Measurements from ENCODE around the gene DCLK1. TPM values are rescaled to one million over a fixed set of nuclear protein-coding genes. Genes with fewer than 3 reads are reported as not detected.

Gene DCLK1
- total RNA-seq, 1 donor from 2014 or later = 22.4 TPM

DNA sequence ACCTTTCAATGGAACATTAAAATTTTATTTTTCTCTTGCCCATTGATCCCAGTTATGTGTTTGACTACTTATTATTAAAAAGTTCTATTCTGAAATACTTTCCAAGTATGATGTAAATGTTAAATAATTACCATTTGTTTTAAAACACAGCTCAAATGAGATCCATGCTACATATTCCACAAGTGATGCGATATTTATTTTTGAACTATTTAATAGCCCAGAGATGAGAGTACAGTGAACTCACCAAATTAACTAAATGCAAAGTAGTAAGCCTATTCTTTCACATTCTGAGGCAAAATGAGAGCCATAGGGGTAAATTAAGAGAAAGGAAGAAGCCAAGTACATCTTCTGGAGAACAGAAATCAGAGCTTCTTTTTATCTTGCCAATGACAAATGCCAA lies 1.2 kb upstream of the DCLK1 start:
- H3K9me3 Mint-ChIP-seq = no peaks in the 10 kb centered on the region
- no peak for DNase-seq (ENCODE audit: low read depth, low spot score)
- no peak overlapping the region for H3K27ac Mint-ChIP-seq (ENCODE audit: unreplicated experiment)
- no peaks in the 10 kb centered on the region for H3K36me3 Mint-ChIP-seq (ENCODE audit: low read depth)
- peaks cover 9% of the 10 kb centered on the region for H3K4me1 Mint-ChIP-seq
- H3K4me3 Mint-ChIP-seq = peak overlapping the region; percentile 75
- peaks cover 50% of the 10 kb centered on the region for H3K27me3 Mint-ChIP-seq (ENCODE audit: low read depth)
- TF ChIP-seq CTCF (conservative IDR thresholded peaks at IDR 0.05) = no peak

GRCh38 chr13:36131931-36132297 lies 732 bp upstream of the DCLK1 start:
- Mint-ChIP-seq H3K36me3 (ENCODE audit: low read depth) (no peaks in the 10 kb centered on the region), H3K4me1 (peaks cover 9% of the 10 kb centered on the region), H3K27ac (ENCODE audit: unreplicated experiment) (no peak overlapping the region), H3K9me3 (no peaks in the 10 kb centered on the region), H3K4me3 (peak overlapping the region; percentile 83), H3K27me3 (ENCODE audit: low read depth) (peaks cover 50% of the 10 kb centered on the region)
- no peak for TF ChIP-seq CTCF (conservative IDR thresholded peaks at IDR 0.05)
- DNase-seq (ENCODE audit: low read depth, low spot score) = no peak

GRCh38 chr13:36130552-36131221 lies 495 bp downstream of the DCLK1 start:
- peak overlapping the region; percentile 96 for H3K4me3 Mint-ChIP-seq
- H3K27me3 Mint-ChIP-seq (ENCODE audit: low read depth) = peaks cover 50% of the 10 kb centered on the region
- H3K9me3 Mint-ChIP-seq = no peaks in the 10 kb centered on the region
- no peaks in the 10 kb centered on the region for H3K36me3 Mint-ChIP-seq (ENCODE audit: low read depth)
- H3K27ac Mint-ChIP-seq (ENCODE audit: unreplicated experiment) = peak overlapping the region; percentile 70
- no peak for TF ChIP-seq CTCF (conservative IDR thresholded peaks at IDR 0.05)
- DNase-seq (ENCODE audit: low read depth, low spot score) = peak; percentile 25
- peaks cover 9% of the 10 kb centered on the region for H3K4me1 Mint-ChIP-seq

DNA sequence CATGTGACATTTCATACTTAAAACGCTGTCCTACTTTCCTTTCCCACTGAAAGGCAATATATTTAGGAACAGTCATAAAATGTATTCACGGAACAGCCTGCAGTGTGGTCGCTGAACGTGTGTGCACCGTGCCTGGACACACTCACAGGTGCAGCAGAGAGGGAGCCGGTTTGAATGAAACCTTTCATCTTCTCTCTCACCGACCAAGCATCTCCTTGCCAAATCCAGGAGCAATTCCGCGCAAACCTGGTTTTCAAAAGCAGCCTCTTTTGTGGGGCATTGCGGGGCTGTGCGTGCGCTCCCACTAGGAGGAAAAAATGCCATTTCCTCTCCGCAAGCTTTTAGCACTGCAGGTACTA lies 1.0 kb downstream of the DCLK1 start:
- H3K4me1 Mint-ChIP-seq = peaks cover 9% of the 10 kb centered on the region
- no peak for TF ChIP-seq CTCF (conservative IDR thresholded peaks at IDR 0.05)
- peak overlapping the region; percentile 70 for H3K27ac Mint-ChIP-seq (ENCODE audit: unreplicated experiment)
- peak overlapping the region; percentile 96 for H3K4me3 Mint-ChIP-seq
- peaks cover 50% of the 10 kb centered on the region for H3K27me3 Mint-ChIP-seq (ENCODE audit: low read depth)
- no peak for DNase-seq (ENCODE audit: low read depth, low spot score)
- H3K36me3 Mint-ChIP-seq (ENCODE audit: low read depth) = no peaks in the 10 kb centered on the region
- no peaks in the 10 kb centered on the region for H3K9me3 Mint-ChIP-seq

DNA sequence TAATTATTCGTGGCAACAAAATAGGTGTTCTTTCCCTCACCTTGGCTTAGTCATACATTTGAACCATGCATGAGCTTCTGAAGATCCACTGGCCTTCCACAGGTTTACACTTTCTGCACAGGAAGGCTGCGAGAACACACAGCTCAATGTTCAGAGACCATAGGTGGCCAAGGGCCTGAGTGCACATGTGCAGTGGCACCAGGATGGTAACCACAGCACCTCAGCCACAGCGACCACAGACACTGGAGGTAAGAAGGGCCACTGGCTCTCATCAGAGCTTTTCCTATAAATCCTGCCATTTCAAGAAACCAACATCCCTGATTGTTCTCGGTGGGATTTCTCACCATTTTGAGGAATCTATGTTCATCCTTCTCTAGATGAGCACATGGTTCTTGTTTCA lies 1.6 kb downstream of the DCLK1 start:
- no peaks in the 10 kb centered on the region for H3K36me3 Mint-ChIP-seq (ENCODE audit: low read depth)
- no peak overlapping the region for H3K27ac Mint-ChIP-seq (ENCODE audit: unreplicated experiment)
- peak overlapping the region; percentile 96 for H3K4me3 Mint-ChIP-seq
- no peaks in the 10 kb centered on the region for H3K9me3 Mint-ChIP-seq
- DNase-seq (ENCODE audit: low read depth, low spot score) = no peak
- no peak for TF ChIP-seq CTCF (conservative IDR thresholded peaks at IDR 0.05)
- H3K4me1 Mint-ChIP-seq = peaks cover 9% of the 10 kb centered on the region
- peaks cover 47% of the 10 kb centered on the region for H3K27me3 Mint-ChIP-seq (ENCODE audit: low read depth)
